Measurements from ENCODE around the gene DAPP1. TPM values are rescaled to one million over a fixed set of nuclear protein-coding genes. Genes with fewer than 3 reads are reported as not detected.

The DAPP1 gene
- total and polyA plus RNA-seq, 2 of the 8 experiments (the other 6 are each of a cell fraction or from before 2014, with no cell fraction given), result not detected

- no peak for TF ChIP-seq HDAC2 (IDR thresholded peaks at IDR 0.05; ENCODE audit: borderline replicate concordance in 1 of 2, low read depth in 2 of 2, low read length in 2 of 2)
- TF ChIP-seq JUND (IDR thresholded peaks at IDR 0.05; ENCODE audit: low read length), result no peak
- no peak for TF ChIP-seq BRCA1 (IDR thresholded peaks at IDR 0.05; ENCODE audit: low read depth, low read length)
- no peak for TF ChIP-seq ATF2 (IDR thresholded peaks at IDR 0.05; ENCODE audit: low read length)
- TF ChIP-seq TBP (IDR thresholded peaks at IDR 0.05; ENCODE audit: low read depth, low read length), result no peak
- no peak for TF ChIP-seq FOSL1 (IDR thresholded peaks at IDR 0.05; ENCODE audit: insufficient read depth, low read depth, low read length)
- no peak for TF ChIP-seq TAF1 (IDR thresholded peaks at IDR 0.05; ENCODE audit: low read depth, low read length)
Measured at GRCh38 chr4:99833756-99834155, 17.1 kb downstream of the DAPP1 start (continued).

Data from H1 (cell line).